GM19351 (cell line): ENCODE measurements around the gene ATXN7L3B.
A peak's percentile ranks its signal among the peaks of the same experiment; 100 is the strongest.

ENCODE experiments used
- ATAC-seq: cut with Tn5 transposase; IDR thresholded peaks from one replicate; pipeline ENCODE4 v1.9.1; 2021; ENCODE audit warnings: mild to moderate bottlenecking, moderate library complexity; ENCODE audit not compliant: unreplicated experiment

The ATXN7L3B gene

DNA sequence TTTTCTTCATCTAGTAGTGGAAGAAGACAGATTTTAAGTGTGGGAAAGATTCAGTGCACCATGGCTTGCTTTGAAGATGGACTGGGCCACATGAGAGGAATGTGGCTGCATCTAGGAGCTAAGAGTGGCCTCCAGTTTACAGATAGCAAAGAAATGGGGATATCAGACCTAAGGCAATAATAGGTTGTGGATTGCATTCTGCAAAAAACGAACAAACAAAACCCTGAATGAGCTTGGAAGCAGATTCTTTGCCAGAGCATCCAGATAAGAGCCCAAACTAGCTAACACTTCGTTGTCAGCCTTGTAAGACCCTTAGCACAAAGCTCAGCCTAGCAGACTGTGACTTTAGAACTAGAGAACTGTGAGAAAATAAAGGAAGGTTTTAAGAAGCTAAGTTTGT, 9.6 kb downstream of the ATXN7L3B start:
- ATAC-seq: no peak

DNA sequence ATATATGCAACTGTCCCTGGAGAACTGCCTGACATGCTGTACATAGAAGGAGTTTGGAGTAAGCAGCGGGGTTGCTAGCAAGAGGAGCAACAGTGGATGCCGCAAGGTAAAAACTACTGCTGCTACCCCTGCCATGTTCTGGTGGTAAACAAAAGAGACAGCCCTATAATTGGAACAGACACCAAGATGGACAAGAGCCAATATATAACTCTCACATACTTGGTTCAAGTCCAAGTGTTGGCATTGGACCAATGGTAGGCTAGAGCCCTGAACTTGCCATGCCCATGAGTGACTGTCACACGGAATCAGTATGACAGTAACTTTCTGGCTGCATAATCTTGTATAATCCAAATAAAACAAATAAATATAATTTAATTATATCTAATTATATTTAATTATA, 13.7 kb downstream of the ATXN7L3B start:
- ATAC-seq: no peak

DNA sequence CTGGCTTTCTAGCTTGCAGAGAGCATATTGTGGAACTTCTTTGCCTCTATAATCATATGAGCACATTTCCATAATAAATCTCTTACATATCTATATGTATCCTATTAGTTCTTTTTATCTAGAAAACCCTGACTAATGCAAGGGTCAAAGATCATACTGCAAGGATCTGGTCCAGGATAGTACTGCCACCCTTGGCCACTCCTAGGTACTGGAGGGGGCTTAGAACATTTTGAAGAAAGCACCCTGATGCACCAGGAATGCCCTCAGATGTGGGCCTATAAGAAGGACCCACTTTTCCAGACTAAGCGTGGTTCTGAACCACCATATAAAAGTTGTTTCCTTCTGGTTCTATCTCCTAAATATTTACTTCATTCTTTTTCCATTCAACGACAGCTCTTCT, 14.6 kb downstream of the ATXN7L3B start:
- ATAC-seq: peak; percentile 60

DNA sequence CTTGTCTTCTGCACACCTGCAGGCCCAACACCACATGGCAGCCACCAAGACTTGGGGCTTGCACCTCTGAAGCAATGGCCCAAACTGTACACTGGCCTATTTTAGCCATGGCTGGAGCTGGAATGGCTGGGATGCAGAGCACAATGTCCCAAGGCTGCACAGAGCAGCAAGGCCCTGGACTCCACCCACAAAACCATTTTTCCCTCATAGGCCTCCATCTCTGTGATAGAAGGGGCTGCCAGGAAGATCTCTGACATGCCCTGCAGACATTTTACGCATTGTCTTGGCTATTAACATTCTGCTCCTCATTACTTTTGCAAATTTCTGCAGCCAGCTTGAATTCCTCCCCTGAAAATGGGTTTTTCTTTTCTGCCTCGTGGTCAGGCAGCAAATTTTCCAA, 22.1 kb downstream of the ATXN7L3B start:
- ATAC-seq: no peak

DNA sequence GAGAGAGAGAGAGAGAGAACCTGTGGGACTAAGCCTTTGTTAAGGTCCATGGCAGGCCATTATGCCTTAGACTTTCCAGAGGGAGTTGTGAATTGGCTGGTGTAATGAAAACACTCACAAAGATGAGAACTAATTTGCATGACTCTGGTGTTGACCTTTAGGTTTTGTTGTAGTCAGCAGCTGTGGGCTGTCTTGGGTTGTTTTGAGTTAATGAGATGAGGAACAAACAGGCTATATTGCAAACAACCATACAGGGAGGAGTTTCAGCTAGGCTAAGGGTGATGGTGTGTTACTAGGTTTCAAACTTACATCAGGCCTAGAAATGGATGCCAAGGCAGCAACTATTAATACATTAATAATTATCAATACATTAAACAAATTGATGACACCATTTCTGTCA, 26.3 kb downstream of the ATXN7L3B start:
- ATAC-seq: no peak

DNA sequence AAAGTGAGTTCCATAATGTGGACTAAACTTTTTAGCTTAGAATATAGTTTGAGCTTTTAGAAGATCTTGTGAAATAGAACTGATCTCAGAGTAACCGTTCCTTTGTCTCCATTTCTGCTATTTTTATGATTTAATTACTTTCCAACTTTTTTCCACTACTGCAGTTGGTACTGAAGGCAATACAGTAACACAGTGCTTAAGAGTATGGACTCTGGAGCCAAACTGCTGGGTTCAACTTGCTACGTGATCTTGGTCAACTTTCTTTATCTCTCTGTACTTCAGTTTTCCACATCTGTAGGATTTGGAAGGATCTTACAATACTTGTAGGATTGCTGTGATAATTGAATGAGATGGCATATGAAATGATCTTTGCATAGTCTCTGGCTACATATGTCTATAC, 40.9 kb downstream of the ATXN7L3B start:
- ATAC-seq: no peak

DNA sequence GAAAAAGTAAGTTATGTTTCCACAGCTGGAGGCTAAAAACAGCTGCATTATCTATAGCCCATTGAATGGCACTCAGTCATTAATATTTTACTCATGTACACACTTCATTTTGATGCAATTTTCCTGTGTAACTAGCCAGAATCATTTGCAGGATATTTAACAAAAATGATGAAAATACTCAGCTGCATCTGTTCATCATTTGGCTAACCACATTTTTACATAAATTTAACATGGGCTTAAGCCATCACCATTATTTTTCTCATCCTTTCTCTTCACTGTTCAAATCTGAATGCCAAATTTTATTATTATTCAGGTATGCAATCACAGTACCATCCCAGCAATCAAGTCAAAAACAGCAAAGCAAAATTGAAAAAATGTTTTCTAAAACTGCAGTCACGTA, 41.8 kb downstream of the ATXN7L3B start:
- ATAC-seq: no peak

DNA sequence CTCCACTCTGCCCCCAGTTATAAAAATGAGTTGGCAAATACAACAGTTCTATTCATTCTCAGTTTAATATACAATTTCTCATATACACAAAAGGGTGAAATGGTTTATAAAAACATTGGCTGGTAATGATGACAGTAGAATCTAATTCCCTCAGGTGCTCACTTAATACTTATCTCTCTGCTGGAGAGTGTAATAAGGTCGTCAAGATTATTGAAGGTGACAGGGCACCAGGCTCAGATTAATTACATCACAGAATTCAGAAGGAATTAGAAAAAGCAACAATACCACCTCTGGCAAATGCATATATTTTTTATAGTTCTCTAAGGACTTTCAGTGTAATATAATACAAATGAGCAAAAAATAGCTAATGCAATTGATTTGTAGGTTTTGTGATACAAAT, 42.3 kb downstream of the ATXN7L3B start:
- no peak for ATAC-seq

DNA sequence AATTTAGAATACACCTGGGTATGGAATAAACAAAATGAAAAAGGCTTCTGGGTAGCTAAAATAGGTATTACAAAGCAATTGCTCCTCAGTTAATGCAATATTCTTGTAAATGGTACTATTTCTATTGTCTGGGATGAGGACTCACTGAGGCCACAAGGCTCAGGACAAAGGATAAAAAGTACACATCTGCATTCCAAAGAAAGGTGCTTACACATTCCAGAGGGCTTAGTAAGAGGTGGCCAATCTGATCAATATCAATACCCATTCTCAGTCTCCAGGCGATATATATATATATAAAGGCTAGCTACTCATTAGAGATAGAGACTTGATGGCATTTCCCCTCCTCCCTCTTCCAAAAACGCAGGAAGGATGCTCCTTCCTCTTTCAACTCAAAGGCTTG, 43.8 kb downstream of the ATXN7L3B start:
- no peak for ATAC-seq

DNA sequence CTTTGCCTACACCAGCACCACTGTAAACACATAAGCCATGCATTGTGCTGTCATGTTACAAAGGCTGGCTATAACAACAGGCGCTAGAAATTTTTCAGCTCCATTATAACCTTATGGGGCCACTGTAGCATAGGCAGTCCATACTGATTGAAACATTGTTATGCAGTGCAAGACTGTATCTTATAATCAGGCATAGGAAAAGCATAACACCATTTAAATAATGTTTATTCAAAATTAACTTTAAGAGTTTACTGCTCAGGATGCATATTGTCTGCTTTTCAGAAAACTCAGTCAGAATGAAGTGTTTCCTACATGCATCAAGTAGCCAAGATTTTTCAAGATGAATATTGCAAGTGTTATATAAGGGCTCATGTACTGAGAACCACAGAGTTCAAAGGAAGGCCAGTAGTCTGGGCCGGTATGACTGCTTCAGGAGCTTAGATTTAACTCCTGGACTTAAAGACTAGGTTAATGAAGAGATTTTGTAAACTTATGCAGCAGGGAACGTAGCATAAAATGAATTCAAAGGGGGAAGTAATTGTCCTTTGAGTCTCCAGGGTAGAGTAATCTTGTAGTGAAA, 46.9 kb downstream of the ATXN7L3B start:
- ATAC-seq: no peak

DNA sequence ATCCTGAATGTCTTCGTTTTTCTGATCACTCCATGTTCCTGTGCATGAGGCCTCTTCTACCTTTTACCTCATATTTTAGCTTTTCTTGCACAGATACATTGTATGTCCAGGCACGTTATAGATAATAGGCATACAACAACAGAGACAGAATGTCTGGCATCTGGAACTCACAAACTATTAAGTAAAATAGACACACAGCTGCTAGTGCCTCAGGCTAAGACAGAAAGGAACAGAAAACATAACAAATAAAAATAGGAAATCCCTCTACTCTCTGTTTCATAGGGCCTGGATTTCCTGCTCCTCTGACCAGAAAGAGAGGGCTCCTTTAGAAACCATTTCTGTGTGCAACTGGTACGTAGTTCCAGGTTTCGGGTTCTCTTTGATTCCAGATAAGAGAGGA, 48.6 kb downstream of the ATXN7L3B start:
- ATAC-seq: no peak
